HS-5 (cell line): ENCODE data around the gene GRPEL1.

Source experiments
- DNase-seq: peaks from one replicate; pipeline ENCODE4 v3.0.0-alpha.2; 2012; ENCODE audit warnings: low read depth

GRPEL1 gene

DNA sequence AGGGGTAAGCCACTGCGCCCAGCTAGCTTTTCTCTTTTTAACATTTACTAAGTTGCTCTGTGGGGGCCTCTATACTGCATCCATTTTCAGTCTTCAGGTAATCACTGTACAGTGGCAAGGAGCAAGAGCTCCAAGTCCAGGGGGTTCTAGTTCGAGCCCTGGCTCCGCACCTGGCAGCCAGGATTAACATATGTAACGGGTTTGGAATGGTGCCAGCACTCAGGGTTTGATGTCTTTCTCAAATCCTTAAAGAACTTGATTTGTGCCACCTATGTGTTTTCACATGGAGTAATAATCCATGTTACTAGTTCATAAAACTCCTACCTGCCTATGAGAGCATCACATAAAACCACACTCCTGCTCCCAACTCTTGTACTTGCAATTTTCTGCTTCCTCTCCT, 4.5 kb downstream of the GRPEL1 start:
- DNase-seq = no peak

DNA sequence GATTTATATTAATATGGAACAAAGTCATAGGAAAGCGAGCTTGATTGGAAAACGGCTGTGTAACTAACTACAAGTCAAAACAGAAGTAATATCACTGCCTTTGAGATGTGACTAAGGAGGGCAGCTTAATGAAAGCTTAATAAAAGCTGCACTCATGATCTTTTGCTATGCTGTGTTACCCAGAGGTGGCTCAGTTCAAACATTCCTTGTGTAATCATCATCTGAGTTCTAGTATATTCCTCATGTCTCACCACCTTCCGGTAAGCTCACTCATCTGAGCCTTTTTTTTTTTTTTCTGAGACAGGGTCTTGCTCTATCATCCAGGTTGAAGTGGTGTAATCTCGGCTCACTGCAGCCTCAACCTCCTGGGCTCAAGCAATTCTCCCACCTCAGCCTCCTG, 5.0 kb downstream of the GRPEL1 start:
- DNase-seq = no peak

DNA sequence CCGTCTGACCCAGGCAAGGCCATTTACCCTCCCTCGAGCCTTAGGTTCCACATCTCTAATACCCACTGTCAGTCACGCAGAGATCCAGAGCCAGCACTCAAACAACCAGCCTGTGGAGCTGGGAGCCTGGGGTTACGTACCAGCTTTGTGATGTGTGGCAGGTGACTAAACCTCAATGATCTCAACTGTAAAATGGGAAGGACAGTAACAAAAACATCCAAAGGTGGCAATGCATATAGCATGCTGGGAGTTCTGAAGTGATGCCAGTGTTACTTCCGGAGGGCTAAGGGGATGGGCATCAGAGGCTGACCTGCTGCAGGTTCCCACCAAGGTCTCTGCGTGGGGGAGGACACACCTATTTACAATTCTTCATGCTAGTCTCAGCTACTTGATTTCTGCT, 6.0 kb downstream of the GRPEL1 start:
- no peak for DNase-seq

DNA sequence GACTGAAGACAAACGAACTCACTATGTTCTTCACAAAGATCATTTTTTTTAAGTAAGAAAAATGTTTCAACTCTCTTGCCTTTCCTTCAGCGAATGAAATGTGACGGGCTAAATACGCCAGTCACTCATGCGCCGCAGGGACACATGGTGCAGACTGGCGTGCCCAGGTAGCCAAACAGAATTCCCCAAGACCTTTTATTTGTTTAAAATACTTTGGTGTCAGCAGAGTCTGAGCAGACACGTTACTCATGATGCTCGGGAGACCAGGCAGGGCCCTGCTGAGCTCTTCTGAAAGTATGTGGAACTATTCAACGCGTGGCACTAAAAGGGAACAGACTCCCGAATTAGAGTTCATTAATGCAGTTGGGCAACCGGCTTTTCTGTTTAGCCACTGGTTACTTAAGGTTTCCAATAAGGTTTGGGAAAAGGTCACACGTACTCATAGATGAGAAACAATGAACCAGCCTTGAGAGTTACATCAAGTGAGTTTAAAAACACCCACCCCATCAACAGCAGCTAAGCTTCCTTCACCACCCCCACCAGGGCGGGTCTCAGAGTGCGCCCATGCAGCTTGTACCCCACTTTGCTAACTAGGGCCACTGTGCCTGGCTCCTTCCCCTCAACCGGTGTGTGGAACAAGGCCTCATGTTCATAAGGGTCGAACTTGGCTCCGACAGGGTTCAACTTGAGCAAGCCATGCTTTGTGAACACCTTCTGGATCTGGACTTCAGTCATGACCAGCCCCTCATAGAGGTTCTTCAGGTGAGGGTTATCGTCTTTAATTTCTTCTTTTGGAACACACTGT, 7.3 kb downstream of the GRPEL1 start:
- no peak for DNase-seq

- no peak for DNase-seq
Observed at GRCh38 chr4:7059662-7060061, 8.2 kb downstream of the GRPEL1 start.

GRCh38 chr4:7058792-7059191, 9.1 kb downstream of the GRPEL1 start:
- no peak for DNase-seq

GRCh38 chr4:7055990-7056325, 11.9 kb downstream of the GRPEL1 start:
- no peak for DNase-seq

DNA sequence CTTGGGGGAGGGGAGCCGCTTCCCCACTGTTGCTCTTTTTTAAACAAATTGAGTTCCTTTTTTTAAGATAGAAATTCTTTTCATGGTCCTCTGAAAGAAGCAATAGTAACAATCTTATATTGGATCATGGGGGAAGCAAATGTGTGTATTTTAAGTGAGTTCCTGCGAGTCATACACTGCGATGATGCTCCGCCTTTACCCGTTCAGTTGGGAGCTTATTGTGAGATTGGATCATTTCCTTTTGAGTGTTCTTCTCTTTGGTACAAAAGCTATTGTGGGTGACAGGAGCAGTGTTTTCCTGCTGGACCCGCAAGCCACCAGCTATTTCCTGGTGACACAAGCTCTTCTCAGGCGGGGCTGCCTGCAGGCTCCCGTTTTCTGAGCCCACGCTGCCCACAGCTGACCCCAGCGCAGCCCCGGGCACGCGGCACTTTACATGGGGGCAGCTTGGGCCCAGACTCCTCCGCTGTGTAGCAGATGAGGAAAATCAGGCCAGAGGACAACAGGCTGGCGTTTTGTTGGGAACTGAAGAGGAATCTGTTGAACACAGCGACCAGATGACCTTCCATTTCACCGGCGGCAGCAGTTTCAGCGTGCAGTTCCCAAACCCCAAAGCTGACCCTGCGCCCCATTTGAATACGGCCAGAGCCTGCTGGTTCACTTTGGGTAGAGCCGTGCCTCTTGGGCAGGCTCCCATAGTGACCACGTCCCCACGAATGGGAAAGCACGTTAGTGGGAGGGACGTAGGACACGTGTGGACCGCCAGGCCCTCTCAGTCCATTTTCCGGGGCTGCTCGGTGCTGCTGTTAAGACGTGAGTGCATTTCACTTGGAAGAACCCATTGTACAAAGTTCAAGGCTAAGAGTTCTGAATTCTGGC, 12.5 kb downstream of the GRPEL1 start:
- DNase-seq = no peak

DNA sequence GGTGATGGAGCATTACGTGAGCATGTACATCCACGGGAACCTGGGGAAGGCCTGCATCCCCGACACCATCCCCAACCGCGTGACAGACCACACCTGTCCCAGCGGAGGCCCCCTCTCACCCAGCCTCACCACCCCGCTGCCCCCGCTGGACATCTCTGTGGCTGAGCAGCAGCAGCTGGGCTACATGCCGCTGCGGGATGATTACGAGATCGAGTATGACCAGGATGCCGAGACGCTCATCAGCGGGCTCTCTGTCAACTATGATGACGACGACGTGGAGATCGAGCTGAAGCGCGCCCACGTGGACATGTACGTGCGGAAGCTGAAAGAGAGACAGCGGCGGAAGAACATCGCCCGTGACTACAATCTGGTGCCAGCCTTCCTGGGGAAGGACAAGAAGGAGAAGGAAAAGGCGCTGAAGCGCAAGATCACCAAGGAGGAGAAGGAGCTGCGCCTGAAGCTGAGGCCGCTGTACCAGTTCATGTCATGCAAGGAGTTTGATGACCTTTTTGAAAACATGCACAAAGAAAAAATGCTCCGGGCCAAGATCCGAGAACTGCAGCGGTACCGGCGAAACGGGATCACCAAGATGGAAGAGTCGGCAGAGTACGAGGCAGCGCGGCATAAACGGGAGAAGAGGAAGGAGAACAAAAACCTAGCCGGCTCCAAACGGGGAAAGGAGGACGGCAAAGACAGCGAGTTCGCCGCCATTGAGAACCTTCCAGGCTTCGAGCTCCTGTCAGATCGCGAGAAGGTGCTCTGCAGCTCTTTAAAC, 13.6 kb downstream of the GRPEL1 start:
- no peak for DNase-seq

GRCh38 chr4:7052923-7053715, 14.7 kb downstream of the GRPEL1 start:
- DNase-seq = no peak

DNA sequence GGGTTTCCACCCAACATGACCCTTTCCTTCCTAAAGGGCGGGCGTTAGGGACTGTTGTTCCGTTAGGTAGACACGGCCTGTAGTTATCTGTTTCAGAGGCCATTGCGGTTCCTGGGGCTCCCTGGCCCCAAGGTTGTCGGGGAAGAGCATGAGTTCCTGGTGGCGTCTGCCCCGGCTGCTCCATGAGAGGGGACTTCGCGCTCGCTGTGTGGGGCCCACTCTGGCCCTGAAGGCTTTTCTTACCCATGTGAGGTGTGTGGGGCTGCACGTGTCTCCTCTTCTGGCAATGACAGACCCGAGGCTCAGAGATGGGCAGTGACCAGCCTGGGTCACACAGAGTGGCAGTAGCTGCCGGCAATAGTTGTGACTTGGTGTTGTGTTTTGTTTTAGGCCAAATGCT, 15.6 kb downstream of the GRPEL1 start:
- no peak for DNase-seq

DNA sequence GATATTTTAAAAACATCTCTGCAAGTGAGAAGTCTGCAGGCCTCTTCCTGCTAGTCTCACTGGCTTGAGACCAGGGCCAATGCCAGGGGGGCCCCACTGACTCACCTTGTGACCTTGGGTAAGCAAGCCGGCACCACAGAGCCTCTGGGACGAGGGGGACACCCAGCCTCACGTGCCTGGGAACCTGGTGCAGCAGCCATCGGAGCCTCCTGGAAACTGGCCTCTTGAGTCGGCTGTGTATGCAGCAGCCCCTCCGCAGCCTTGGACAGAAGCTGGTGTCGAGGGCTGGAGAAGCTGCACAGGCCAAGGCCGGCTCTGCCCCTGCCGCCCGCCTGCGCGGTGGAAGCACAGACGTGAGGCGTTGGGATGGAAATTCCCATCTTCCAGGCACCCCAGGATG, 16.0 kb downstream of the GRPEL1 start:
- DNase-seq = no peak

DNA sequence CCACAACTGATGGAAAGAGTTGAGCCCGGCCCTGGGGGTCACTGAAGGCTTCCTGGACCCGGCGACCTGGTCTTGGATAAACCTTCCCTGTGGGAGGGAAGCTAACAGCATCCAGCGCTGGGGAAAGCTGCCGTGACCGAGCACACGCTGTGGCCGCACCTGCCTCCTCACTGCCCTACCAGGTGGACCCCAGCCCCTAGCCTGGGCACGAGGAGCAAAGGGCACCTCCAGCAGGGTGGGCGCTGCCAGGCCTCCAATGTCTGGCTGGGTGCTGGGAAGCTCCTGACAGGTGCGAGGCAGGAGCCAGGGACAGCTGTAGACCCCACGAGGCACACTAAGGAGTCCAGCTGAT, 16.7 kb downstream of the GRPEL1 start:
- no peak for DNase-seq

DNA sequence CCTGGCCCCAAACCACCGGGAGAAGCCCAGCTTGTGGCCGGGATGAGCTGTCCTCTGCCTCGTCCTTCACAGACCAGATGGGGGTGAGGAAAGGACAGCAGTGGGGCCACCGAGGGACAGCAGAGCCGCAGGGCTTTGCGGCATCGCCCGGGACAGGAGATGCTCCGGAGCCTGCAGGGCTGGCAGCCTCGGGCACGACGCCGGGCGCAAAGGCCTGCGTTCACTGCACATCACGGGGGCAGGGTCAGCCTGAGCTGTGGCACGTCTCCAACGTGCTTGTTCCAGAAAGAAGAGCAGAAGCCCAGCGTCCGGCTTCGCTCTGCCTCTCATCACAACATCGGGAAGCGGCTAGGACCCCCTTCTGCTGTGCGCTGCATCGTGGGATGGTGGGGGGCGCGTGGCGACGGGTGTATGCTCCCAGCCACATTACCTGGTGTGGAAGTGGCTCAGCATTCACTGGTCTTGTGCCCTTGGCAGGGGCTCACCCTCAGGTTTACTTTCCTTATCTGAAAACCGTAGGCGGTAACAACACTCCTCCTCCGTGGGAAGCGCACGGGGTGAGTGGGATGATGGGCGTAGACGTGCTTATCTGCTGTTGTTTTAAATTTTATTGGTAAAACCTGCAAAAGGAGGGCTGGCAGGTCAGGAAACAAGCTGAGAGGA, 17.3 kb downstream of the GRPEL1 start:
- DNase-seq = no peak

GRCh38 chr4:7049739-7050138, 18.1 kb downstream of the GRPEL1 start:
- no peak for DNase-seq

GRCh38 chr4:7049295-7049694, 18.6 kb downstream of the GRPEL1 start:
- no peak for DNase-seq

GRCh38 chr4:7048642-7049041, 19.2 kb downstream of the GRPEL1 start:
- no peak for DNase-seq

DNA sequence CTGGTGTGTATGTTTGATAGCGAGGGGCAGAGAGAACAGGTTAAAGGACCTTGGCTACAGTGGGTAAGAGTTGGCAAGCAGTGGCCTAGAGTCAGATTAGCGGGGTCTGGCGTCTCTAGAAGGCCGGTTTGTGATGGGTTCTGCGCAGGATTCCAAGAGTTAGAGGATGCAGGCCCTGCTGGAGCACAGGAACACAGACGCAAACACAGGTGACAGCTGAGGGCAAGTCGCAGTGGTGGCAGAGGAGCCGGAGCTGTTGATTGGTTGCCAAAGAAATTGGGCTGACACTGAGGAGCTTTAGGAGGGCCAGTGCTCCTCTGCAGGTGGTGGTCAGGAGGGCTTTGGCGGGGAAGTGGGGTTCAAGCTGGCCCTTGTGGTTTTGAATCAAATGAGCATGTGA, 20.9 kb downstream of the GRPEL1 start:
- no peak for DNase-seq

- DNase-seq = no peak
Observed at GRCh38 chr4:7045961-7046921, 21.6 kb downstream of the GRPEL1 start.

GRCh38 chr4:7045553-7045952, 22.3 kb downstream of the GRPEL1 start:
- no peak for DNase-seq
